ENCODE measurements around the gene PYGB.

DNA sequence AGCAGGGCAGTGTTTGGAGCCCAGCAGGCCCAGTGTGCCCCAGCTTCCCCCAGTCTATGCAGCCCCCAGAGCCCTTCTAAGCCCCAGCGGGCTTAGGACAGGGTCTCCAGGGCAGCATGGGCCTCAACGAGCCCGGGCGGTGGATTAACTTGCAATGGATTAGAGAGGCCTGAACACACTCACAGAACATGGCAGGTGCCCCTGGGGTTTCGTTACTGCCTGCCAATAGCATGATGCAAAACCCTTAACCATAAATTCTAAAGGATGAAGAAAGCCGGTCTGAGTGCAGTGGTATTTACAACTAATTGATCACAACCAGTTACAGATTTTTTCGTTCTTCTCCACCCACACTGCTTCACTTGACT lies 33.5 kb upstream of the PYGB start:
- no peak for TF ChIP-seq CTCF (IDR thresholded peaks at IDR 0.05)
- TF ChIP-seq ZFX (IDR thresholded peaks at IDR 0.05; ENCODE audit: borderline replicate concordance), result no peak

Data from 22Rv1 (cell line).